Activated CD4-positive, alpha-beta T cell treated with anti-CD3 and anti-CD28 coated beads, Interleukin-2, amount 50 U/mL, for 48 hours (primary cell): ENCODE measurements around the gene SNX8.
"Not testable (repeated sequence)": the region's sequence is repeated elsewhere in the genome, so short reads cannot be mapped to it uniquely, and the experiment has no call there.

Source experiments
- DNase-seq, 2 experiments: peaks; one replicate each; pipeline ENCODE4 v3.0.0-alpha.2; 2020

Gene SNX8

DNA sequence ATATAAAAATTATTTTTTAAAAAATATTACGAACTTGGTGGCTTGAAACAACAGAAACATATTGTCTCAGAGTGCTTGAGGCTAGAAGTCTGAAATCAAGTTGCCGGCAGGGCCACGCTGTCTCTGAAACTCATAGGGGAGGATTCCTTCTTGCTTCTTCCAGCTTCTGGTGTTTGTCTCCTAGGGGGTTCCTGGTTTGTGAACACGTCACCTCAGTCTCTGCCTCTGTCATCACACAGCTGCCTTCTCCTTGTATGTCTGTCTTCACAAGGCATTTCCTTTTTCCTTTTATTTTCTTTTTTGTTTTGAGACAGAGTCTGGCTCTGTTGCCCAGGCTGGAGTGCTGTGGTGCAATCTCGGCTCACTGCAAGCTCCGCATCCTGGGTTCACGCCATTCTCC lies 12.7 kb upstream of the SNX8 start:
- no peak for DNase-seq

GRCh38 chr7:2325162-2325561 lies 10.9 kb upstream of the SNX8 start:
- DNase-seq = no peak

- no peak for DNase-seq
Measured at GRCh38 chr7:2321020-2321419, 6.8 kb upstream of the SNX8 start.

- no peak for DNase-seq
Measured at GRCh38 chr7:2317556-2318293, 3.5 kb upstream of the SNX8 start.

DNA sequence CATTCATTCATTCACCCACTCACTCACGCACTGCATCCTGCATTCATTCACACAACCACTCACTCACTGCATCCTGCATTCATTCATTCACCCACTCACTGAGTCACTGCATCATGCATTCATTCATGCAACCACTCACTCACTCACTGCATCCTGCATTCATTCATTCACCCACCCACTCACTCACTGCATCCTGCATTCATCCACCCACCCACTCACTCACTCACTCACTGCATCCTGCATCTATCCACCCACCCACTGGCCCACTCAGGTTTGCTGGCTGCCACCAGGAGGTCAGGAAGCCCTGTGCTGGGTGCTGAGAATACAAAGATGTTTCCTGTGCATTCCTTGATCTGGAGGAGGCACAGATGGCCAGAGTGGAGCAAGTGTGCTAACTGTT lies 2.3 kb upstream of the SNX8 start:
- no peak for DNase-seq

DNA sequence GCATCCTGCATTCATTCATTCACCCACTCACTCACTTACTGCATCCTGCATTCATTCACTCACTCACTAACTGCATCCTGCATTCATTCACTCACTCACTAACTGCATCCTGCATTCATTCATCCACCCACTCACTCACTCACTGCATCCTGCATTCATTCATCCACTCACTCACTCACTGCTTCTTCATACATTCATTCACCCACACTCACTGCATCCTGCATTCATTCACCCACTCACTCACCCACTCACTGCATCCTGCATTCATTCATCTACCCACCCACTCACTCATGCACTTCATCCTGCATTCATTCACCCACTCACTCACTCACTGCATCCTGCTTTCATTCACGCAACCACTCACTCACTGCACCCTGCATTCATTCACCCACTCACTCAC lies 1.5 kb upstream of the SNX8 start:
- DNase-seq = no peak

GRCh38 chr7:2314956-2315530 lies 802 bp upstream of the SNX8 start:
- not testable (repeated sequence) for DNase-seq

GRCh38 chr7:2313450-2314208 lies 612 bp downstream of the SNX8 start:
- DNase-seq = peak in 1 of 2 experiments; percentile 25

DNA sequence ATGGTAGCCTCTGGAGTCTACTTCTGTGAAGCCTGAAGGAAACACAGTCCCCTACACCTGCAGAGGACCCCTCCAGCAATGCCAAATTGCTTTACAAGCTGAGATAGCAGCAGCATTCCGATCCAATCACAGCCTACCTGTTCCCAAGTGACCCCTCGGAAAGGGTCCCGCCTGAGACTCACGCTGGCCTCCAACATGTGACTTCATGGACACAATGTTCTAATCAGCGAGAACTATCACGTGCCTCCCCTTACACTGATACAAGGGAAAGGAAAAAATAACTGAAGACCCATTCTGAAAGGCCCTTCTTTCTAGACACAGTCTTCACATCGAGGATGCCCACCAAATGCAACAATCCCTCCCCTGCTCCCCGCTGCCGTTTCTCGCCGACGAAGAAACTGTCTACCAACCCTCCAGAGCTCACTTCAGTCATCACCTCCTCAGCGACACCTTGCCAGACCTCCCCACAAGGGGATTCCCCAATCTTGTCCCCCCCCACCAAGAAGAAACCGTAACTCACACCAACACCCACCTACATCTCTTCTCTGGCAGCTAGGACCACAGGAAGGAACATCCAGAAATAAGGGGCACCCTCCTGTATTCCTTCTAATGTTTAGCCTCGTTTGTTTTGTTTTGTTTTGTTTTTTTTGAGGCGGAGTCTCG lies 1.8 kb downstream of the SNX8 start:
- no peak for DNase-seq

- no peak for DNase-seq
Measured at GRCh38 chr7:2309889-2310331, 4.3 kb downstream of the SNX8 start.

DNA sequence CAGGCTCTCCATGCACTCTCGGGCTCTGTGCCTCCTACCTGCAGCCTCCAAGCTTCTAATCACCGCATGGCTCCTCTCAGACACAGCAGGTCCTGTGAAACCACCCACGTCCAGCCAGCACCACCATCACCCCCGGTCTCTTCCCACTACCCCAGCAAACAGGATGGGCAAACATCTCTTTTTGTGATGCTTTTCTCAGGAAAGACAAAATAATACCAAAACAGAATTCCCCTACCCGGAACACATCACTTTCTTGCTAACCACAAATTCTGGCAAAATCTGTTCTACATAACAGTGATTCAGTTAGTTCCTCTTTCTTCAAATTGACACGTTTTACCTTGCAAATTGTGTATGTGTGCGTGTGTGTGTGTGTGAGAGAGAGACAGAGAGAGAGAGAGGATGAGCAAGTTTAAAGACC lies 6.5 kb downstream of the SNX8 start:
- no peak for DNase-seq

GRCh38 chr7:2306688-2307087 lies 7.6 kb downstream of the SNX8 start:
- no peak for DNase-seq

DNA sequence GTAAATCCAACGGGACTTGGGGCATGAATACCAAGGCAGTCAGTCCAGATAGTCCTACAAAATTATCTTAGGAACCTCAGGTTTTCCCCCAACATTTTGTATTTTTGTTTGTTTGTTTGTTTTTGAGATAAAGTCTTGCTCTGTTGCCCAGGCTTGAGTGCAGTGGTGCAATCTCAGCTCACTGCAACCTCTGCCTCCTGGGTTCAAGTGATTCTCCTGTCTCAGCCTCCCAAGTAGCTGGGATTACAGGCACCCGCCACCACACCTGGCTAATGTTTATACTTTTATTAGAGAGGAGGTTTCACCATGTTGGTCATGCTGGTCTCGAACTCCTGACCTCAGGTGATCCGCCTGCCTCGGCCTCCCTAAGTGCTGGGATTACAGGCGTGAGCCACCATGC lies 9.0 kb downstream of the SNX8 start:
- not testable (repeated sequence) for DNase-seq

DNA sequence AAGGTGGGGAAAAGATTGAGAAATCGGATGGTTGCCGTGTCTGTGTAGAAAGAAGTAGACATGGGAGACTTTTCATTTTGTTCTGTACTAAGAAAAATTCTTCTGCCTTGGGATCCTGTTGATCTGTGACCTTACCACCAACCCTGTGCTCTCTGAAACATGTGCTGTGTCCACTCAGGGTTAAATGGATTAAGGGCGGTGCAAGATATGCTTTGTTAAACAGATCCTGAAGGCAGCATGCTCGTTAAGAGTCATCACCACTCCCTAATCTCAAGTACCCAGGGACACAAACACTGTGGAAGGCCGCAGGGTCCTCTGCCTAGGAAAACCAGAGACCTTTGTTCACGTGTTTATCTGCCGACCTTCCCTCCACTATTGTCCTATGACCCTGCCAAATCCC lies 10.7 kb downstream of the SNX8 start:
- not testable (repeated sequence) for DNase-seq

DNA sequence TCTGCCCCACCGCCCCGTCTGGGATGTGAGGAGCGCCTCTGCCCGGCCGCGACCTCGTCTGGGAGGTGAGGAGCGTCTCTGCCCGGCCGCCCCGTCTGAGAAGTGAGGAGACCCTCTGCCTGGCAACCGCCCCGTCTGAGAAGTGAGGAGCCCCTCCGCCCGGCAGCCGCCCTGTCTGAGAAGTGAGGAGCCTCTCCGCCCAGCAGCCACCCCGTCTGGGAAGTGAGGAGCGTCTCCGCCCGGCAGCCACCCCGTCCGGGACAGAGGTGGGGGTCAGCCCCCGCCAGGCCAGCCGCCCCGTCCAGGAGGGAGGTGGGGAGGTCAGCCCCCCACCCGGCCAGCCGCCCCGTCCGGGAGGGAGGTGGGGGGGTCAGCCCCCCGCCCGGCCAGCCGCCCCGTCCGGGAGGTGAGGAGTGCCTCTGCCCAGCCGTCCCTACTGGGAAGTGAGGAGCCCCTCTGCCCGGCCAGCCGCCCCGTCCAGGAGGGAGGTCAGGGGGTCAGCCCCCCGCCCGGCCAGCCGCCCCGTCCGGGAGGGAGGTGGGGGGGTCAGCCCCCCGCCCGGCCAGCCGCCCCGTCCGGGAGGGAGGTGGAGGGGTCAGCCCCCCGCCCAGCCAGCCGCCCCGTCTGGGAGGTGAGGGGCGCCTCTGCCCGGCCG lies 11.4 kb downstream of the SNX8 start:
- not testable (repeated sequence) for DNase-seq

DNA sequence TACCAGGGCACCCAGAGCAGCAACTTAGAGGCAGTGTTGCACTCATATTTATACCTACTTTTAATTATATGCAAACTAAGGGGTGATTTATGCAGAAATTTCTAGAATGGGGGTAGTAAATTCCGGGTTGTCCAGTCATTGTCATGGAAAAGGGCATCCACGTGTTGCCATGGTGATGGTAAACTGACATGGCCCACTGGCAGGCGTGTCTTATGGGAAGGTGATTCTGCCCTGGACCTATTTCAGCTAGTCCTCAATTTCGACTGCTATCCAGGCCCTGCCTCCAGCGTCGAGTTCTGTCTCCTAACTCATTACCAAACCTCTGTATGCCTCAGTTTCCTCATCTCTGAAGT lies 12.8 kb downstream of the SNX8 start:
- no peak for DNase-seq

GRCh38 chr7:2299870-2300512 lies 14.2 kb downstream of the SNX8 start:
- DNase-seq = no peak

DNA sequence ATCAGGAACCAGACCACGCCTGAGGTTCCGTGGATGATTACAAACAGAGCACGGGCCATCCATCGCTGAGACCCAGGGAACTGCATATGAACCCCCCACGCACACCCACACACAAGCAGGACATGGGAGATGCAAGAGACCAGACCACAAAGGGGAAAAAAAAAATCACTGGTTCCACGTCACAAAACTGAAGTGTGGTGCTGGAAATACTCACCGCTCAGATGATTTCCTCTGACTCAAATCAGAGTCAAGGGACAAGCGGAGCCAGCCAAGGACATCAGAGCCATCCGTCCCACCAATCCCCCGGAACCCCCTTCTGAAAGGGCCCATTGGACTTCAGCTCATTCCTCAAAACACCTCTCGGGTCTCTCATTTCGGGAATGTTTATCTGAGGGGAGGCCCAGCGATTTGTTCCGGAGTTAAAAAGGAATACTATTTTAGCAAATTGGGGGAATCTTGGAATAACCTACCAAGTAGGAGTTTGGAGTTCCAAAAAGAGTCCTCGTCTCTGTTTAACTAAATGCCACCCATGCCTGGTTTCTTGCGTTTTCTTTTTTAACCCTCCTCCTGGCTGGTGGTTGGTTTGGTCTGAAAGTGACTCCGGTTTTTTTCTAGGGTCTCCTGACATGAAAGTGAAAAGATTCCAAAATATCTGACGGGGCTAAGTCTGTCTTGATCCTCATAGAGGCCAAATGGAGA lies 15.0 kb downstream of the SNX8 start:
- DNase-seq = peak; percentile 47 to 60

DNA sequence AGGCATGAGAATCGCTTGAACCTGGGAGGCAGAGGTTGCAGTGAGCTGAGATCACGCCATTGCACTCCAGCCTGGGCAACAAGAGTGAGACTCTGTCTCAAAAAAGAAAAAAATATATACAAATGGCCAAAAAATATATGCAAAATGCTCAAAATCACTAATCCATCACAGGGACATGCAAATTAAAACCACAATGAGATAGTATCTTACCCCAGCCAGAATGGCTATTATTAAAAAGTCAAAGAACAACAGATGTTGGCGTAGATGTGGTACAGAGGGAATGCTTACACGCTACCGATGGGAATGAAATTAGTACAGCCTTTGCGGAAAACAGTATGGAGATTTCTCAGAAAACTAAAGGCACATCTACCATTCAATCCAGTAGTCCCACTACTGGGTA lies 17.4 kb downstream of the SNX8 start:
- no peak for DNase-seq

DNA sequence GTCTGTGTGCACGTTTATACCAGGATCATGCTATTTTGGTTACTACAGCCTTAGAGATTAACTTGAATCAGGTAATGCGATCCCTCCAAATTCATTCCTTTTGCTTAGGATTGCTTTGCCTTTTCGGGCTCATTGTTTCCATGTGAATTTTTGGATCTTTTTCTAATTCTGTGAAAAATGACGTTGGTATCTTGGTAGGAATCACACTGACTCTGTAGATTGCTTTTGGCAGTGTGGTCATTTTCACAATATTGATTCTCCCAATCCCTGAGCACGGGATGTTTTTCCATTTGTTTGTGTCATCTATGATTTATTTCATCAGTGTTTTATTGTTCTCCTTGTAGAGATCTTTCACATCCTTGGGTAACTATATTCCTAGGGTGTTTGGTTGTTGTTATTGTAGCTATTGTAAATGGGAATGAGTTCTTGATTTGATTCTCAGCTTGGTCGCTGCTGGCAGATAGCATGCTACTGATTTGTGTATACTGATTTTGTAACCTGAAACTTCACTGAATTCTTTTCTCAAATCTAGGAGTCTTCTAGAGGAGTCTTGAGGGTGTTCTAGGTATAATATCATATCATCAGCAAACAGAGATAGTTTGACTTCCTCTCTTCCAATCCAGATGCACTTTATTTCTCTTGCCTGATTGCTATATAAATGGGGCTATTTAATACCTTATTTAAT lies 18.2 kb downstream of the SNX8 start:
- DNase-seq = no peak

DNA sequence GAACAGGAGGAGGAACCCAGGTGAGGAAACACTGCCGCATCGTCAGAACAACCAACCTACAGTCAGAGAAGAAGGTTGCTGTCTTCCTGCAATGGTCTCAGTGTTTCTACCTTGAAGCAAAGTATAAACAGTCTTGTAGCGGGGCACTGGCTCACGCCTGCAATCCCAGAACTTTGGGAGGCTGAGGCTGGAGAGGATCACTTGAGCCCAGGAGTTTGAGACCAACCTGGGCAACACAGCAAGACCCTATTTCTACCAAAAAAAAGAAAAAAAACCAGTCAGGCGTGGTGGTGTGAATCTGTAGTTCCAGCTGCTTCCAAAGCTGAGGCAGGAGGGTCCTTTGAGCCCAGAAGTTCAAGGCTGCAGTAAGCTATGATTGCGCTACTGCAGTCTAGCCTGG lies 23.4 kb downstream of the SNX8 start:
- DNase-seq = no peak
